DOHH2 (cell line): ENCODE results near the gene SNX33.
"Not testable (repeated sequence)": the region's sequence is repeated elsewhere in the genome, so short reads cannot be mapped to it uniquely, and the experiment has no call there.

ENCODE experiments used
- H3F3A ChIP-seq: fragments of 200-600 bp; sonication (generic), shearing (Covaris generic); 2 replicates; pipeline ENCODE4 v1.6.0; 2016; ENCODE audit warnings: antibody characterized with exemption, mild to moderate bottlenecking; ENCODE audit not compliant: control insufficient read depth, insufficient read depth
- H3K27ac ChIP-seq: fragments of 200-600 bp; sonication (generic); 2 replicates; pipeline ENCODE4 v1.5.1; 2014; ENCODE audit warnings: low read depth, mild to moderate bottlenecking, low read length, moderate library complexity
- H3K27me3 ChIP-seq: fragments of 200-600 bp; sonication (generic); 2 replicates; pipeline ENCODE4 v1.6.1; 2014; ENCODE audit warnings: mild to moderate bottlenecking, low read length, mixed read lengths; ENCODE audit not compliant: control insufficient read depth
- H3K36me3 ChIP-seq: fragments of 200-600 bp; sonication (generic); 2 replicates; pipeline ENCODE4 v1.6.1; 2014; ENCODE audit warnings: mild to moderate bottlenecking, low read length, moderate library complexity, mixed read lengths; ENCODE audit not compliant: control insufficient read depth
- H3K4me1 ChIP-seq: fragments of 200-600 bp; sonication (generic); 2 replicates; pipeline ENCODE4 v1.6.1; 2014; ENCODE audit warnings: mild to moderate bottlenecking, low read length, mixed read lengths; ENCODE audit not compliant: control insufficient read depth
- H3K4me2 ChIP-seq: fragments of 200-600 bp; sonication (generic); 2 replicates; pipeline ENCODE4 v1.6.0; 2014; ENCODE audit warnings: mild to moderate bottlenecking, low read length, moderate library complexity
- H3K4me3 ChIP-seq: fragments of 200-600 bp; sonication (generic); 2 replicates; pipeline ENCODE4 v1.5.1; 2014; ENCODE audit warnings: mild to moderate bottlenecking, low read length, mixed read lengths
- H3K79me2 ChIP-seq: fragments of 200-600 bp; sonication (generic); 2 replicates; pipeline ENCODE4 v1.6.1; 2014; ENCODE audit warnings: mild to moderate bottlenecking, low read length, mixed read lengths; ENCODE audit not compliant: control insufficient read depth
- H3K9me2 ChIP-seq: fragments of 200-600 bp; sonication (generic); replicated peaks from 2 replicates; pipeline ENCODE4 v1.6.1; 2014; ENCODE audit warnings: mild to moderate bottlenecking, low read length, mixed read lengths; ENCODE audit not compliant: control insufficient read depth
- H3K9me3 ChIP-seq: fragments of 200-600 bp; sonication (generic); 2 replicates; pipeline ENCODE4 v1.6.1; 2014; ENCODE audit warnings: antibody characterized with exemption, low read length, mixed read lengths; ENCODE audit not compliant: control insufficient read depth, insufficient read depth
- H4K20me1 ChIP-seq: fragments of 200-600 bp; sonication (generic); 2 replicates; pipeline ENCODE4 v1.6.0; 2014; ENCODE audit warnings: low read depth, mild to moderate bottlenecking, antibody characterized with exemption, low read length, moderate library complexity; ENCODE audit not compliant: control insufficient read depth, insufficient read depth
- CTCF ChIP-seq: fragments of 200-600 bp; sonication (generic); IDR thresholded peaks from one replicate; pipeline ENCODE4 v1.5.1; 2014; ENCODE audit warnings: antibody characterized with exemption, mild to moderate bottlenecking, low read depth, low read length; ENCODE audit not compliant: poor library complexity, severe bottlenecking
- EZH2phosphoT487 ChIP-seq: fragments of 200-600 bp; sonication (generic); IDR thresholded peaks from 2 replicates; pipeline ENCODE4 v1.6.1; 2017; ENCODE audit warnings: borderline replicate concordance, mild to moderate bottlenecking, antibody characterized with exemption, low read length, moderate library complexity, mixed read lengths

SNX33 gene

DNA sequence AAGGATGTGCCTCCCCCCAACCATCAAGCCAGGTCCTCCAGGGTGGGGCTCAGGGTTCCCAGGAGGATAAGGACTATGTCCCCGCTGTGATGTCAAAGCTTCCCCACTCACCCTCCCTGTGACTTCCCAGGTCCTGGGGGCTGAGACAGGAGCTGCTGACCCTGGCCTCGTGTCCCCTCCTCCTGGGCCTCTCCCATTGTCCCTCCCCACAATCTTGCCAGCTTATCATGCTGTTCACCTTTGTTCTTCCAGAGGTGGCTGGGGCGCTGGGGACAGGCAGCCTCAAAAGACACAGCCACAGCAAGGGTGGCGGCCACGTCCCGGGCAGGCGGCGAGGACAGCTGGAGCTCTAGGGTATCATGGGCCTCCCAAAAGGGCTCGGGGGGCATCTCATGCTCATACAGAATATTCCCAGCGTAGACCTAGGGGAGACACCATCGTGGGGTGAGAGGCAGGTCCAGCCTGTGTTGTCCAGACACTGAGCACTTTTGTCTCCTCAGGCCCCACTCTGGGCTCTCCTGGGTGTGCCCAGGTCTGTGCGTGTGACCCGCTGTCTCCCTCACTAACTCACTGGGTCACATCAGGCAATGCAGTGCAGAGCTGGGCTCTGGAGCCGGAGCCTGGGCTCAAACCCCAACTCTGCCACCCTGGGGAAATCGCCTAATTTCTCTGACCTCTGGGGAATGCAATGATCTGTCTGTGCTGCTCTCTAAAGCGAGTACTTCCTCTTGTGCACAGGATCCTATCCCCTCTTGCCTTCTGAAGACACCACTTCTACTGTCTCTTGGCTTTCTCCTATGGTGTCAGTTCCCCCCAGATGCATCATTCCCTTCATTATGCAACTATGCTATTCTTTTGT, 30.0 kb downstream of the SNX33 start:
- H3K4me3 ChIP-seq = no peak overlapping the region
- H3F3A ChIP-seq = no peaks in the 10 kb centered on the region
- no peaks in the 10 kb centered on the region for H4K20me1 ChIP-seq
- no peaks in the 10 kb centered on the region for H3K4me1 ChIP-seq
- 0 out of 2 replicates have a peak, but pooled peaks cover 2% of the 10 kb centered on the region for H3K27me3 ChIP-seq
- H3K79me2 ChIP-seq = no peaks in the 10 kb centered on the region
- H3K36me3 ChIP-seq = no peaks in the 10 kb centered on the region
- H3K4me2 ChIP-seq = no peak overlapping the region
- TF ChIP-seq EZH2phosphoT487 = no peak
- no peak for TF ChIP-seq CTCF
- H3K9me2 ChIP-seq = no peaks in the 10 kb centered on the region
- no peaks in the 10 kb centered on the region for H3K9me3 ChIP-seq
- no peak overlapping the region for H3K27ac ChIP-seq

DNA sequence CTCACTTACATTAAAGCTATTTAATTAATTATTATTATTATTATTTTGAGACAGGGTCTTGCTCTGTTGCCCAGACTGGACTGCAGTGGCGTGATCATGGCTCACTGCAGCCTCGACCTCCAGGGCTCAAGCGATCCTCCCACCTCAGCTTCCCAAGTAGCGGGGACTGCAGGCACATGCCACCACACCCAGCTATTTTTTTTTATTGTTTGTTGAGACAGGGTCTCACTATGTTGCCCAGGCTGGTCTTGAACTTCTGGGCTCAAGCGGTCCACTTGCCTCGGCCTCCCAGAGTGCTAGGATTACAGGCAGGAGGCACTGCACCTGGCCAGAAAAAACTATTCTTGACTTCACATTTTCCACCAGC, 30.6 kb downstream of the SNX33 start:
- H3F3A ChIP-seq, H3K9me2 ChIP-seq, H4K20me1 ChIP-seq, H3K9me3 ChIP-seq, H3K36me3 ChIP-seq, H3K4me2 ChIP-seq, H3K27ac ChIP-seq, H3K27me3 ChIP-seq, H3K79me2 ChIP-seq, H3K4me3 ChIP-seq, H3K4me1 ChIP-seq: not testable (repeated sequence)

GRCh38 chr15:75680007-75680789, 32.5 kb downstream of the SNX33 start:
- TF ChIP-seq EZH2phosphoT487 = no peak
- no peak for TF ChIP-seq CTCF
- no peak overlapping the region for H3K27ac ChIP-seq
- H3K36me3 ChIP-seq = no peaks in the 10 kb centered on the region

More at GRCh38 chr15:75680007-75680789, 32.5 kb downstream of the SNX33 start:
- Histone ChIP-seq H4K20me1 (no peaks in the 10 kb centered on the region), H3K4me3 (no peak overlapping the region), H3K4me2 (no peak overlapping the region), H3K79me2 (no peaks in the 10 kb centered on the region), H3K4me1 (no peaks in the 10 kb centered on the region), H3K27me3 (no peaks in the 10 kb centered on the region), H3K9me2 (no peaks in the 10 kb centered on the region), H3F3A (no peaks in the 10 kb centered on the region), H3K9me3 (no peaks in the 10 kb centered on the region)
